GM19452 (cell line): ENCODE results near the gene RBM19.
A peak's percentile ranks its signal among the peaks of the same experiment; 100 is the strongest.
"Not testable (repeated sequence)": the region's sequence is repeated elsewhere in the genome, so short reads cannot be mapped to it uniquely, and the experiment has no call there.

Source experiments
- ATAC-seq: cut with Tn5 transposase; IDR thresholded peaks from one replicate; pipeline ENCODE4 v1.9.1; 2021; ENCODE audit not compliant: unreplicated experiment

Gene RBM19, protein sequence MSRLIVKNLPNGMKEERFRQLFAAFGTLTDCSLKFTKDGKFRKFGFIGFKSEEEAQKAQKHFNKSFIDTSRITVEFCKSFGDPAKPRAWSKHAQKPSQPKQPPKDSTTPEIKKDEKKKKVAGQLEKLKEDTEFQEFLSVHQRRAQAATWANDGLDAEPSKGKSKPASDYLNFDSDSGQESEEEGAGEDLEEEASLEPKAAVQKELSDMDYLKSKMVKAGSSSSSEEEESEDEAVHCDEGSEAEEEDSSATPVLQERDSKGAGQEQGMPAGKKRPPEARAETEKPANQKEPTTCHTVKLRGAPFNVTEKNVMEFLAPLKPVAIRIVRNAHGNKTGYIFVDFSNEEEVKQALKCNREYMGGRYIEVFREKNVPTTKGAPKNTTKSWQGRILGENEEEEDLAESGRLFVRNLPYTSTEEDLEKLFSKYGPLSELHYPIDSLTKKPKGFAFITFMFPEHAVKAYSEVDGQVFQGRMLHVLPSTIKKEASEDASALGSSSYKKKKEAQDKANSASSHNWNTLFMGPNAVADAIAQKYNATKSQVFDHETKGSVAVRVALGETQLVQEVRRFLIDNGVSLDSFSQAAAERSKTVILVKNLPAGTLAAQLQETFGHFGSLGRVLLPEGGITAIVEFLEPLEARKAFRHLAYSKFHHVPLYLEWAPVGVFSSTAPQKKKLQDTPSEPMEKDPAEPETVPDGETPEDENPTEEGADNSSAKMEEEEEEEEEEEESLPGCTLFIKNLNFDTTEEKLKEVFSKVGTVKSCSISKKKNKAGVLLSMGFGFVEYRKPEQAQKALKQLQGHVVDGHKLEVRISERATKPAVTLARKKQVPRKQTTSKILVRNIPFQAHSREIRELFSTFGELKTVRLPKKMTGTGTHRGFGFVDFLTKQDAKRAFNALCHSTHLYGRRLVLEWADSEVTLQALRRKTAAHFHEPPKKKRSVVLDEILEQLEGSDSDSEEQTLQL

DNA sequence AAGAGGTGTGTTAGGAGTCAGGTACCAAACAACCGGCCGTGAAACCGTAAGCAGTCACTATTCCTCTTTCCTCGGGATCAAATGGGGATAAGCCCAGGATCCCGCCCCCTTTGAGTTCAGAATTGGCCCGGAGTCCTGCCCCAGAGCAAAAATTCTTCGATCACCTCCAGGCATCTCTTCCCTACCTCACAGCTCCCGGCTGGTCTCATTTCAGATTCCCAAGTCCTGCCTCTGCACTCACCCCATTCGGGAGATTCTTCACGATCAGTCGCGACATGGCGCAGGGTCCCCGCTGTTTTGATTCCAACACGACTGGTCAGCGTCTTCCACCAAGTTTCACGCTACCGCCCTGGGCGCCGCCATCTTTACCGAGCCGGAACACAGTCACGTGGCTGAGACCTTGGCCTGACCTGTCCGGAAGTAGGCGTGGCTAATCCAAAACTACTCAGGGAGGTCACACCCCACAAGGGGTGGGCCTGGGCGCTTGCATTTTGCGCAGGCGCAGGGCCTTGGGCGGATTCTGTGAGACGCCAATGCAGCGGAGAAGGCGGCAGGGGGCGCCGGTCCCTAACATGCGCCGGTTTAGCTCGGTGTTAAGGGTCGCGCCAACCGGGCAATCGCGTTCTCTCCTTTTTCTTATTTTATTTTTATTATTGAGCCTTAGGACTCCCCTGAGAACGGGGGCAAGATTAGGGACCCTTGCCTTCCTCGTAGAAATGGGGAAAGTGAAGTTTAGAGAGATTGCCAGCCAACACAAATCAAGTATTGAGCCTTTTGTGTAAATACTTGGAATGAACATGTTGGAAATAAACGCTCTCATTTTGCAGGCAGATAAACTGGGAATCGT, at the start of gene RBM19:
TSS of gene RBM19 (minus strand) at position 375 of the 847 bp plus-strand sequence. CDS start at position 277, 98 bp downstream.
- peak; percentile 98 for ATAC-seq

DNA sequence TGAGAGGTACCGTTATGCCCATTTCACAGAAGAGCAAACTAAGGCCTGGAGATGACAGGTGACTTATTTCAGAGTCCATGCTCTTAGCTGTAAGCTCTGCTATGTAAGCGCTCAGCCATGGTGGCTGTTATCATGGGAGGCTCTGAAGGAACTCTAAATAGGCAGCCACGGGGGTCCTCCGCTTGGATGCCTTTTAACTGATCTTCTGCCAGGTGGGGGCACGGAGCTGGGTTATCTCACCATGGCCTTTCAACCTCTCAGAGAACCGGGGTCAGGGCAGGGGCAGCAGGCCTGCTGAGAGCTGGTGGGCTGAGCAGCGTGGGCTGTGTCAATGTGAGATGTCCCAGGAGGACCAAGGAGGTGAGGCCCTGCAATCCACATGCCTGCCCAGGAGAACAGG, 49.7 kb upstream of the RBM19 start:
- ATAC-seq = no peak

DNA sequence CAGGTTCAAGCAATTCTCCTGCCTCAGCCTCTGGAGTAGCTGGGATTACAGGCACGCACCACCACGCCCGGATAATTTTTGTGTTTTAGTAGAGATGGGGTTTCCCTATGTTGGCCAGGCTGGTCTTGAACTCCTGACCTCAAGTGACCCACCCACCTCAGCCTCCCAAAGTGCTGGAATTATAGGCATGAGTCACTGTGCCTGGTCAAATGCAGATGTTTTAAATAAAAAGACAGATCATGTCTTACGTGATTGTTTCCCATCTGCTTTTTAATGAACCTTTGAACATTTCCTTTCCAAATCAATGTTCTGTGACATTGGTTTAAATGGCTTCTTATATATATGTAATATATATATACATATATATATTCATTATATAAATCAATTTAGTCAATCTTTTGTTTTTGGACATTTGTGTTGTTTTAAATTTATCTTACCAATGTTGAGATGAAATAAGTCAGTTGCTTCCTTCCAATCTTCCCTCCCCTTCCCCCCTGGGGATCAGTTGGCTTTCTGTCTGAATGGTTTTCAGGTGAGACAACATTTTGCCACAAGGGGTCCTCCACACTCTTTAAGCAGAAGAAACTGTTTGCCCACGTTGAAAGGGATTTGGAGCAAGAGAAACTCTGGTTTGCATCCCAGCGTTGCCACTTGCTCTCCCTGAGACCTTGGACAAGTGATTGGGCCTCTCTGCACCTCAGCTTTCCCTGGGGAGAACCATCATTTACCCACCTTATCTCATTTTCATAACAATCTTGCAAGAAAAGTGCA, 47.6 kb upstream of the RBM19 start:
- ATAC-seq = no peak

DNA sequence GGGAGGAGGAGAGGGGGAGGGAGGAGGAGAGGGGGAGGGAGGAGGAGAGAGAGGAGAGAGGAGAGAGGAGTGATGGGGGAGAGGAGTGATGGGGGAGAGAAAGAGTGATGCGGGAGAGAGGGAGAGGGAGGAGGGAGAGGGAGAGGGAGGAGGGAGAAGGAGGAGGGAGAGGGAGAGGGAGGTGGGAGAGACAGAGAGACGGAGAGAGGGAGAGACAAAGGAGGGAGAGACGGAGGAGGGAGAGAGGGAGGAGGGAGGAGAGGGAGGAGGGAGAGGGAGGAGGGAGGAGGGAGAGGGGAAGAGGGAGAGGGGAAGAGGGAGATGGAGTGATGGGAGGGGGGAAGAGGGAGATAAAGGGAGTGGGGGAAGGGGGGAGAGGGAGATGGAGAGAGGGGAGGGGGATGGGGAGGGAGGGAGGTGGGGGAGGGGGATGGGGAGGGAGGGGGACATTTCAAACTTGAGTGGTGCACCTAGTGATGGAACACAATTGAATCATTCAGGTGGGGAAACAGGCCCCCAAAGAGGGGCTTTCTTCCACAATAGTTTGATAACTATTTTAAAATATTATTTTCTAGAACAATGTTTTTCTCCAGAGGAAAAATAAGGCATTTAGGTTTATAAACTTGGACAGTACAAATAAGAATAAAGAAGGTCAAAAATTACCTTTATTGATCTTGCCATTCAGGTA, 46.8 kb upstream of the RBM19 start:
- no peak for ATAC-seq

DNA sequence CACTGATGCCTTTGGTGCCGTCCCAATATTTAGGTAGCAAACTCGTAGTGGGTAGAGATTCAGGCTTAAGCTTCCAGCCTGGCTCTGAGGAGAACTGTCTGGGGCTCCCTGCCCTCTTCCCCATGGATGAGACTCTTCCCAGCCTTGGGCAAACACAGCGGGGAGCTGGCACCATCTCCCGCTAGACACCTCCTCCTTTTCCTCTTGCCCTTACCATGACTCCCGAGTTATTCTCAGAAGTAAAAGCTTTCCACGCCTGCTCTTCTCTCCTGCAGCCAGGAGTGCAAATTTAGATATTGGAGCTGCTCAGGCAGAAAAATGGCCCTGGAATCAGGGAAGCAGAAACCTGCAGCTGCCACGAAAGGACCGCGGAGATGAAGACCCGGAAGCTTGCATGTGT, 45.6 kb upstream of the RBM19 start:
- no peak for ATAC-seq

DNA sequence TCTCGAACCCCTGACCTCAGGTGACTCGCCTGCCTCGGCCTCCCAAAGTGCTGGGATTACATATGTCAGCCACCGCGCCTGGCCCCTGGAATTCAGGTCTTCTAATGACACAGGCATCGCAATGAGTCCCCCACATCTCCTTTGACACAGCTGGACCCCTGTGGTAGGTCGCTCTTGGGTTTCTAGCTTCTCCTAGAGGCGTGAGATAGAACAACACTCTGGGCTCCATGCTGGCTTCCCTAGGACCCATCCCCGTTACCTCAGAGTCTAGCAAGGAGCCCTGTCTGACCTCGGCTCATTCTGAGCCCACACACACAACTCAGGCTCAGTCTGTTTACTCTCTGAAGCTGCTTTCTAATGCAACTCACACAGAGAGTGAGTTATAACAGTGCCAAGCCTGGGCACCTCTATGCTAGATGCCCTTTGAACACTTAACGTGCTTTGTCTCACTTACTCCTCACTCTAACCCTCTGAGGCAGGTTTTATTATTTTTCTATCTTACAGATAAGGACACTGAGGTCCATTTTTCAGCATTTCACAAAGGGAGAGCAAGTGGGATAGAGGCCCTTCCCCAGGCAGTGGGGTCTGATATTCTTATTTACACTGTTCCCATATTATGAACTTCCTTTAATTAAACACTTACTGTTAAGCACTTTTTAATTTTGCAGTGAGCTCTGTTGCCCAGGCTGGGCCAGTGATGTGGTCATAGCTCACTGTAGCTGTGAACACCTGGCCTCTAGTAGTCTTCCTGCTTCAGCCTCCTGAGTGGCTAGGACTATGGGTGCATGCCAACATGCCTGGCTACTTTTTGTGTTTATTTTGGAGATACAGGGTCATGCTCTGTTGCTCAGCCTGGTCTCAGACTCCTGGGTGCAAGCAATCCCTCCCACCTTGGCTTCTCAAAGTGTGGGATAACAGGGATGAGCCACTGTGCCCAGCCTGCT, 40.6 kb upstream of the RBM19 start:
- no peak for ATAC-seq

DNA sequence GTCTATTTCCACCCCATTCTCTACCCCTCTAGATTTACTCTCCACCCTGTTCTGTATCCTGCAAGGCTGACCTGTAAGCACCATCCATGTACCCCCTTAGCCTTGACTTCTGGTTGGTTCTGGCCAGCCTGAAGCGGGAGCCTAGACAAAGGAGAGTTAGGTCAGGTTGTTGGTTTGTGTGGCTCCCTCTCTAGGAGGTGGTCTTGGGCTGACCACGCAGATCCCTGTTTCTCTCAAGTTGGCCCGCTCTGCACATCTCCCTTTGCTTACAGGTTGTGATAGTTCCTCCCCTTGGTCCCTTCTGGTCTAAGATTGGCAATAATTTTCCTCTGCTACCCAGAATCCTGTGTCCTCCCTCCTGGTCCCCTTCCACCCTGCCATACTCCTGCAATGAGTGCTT, 38.3 kb upstream of the RBM19 start:
- no peak for ATAC-seq

DNA sequence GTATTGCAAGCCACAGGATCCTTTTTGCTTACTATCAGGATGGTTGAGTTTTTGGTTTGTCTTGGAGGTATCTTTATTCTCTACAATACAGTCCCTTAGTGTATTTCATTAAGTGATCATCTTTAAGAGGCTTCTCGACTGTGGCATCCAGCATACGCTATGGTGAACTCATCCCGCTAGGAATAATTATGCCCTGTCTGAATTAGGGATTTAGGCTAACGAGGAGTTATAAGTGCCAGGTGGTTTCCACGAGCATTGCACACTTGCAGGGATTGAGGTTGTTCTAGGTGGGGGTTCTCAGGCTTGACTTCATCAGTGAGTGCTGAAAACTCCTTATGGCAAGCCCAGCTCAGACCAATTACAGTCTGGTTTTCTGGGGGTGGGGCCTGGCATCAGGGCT, 37.2 kb upstream of the RBM19 start:
- ATAC-seq = no peak

DNA sequence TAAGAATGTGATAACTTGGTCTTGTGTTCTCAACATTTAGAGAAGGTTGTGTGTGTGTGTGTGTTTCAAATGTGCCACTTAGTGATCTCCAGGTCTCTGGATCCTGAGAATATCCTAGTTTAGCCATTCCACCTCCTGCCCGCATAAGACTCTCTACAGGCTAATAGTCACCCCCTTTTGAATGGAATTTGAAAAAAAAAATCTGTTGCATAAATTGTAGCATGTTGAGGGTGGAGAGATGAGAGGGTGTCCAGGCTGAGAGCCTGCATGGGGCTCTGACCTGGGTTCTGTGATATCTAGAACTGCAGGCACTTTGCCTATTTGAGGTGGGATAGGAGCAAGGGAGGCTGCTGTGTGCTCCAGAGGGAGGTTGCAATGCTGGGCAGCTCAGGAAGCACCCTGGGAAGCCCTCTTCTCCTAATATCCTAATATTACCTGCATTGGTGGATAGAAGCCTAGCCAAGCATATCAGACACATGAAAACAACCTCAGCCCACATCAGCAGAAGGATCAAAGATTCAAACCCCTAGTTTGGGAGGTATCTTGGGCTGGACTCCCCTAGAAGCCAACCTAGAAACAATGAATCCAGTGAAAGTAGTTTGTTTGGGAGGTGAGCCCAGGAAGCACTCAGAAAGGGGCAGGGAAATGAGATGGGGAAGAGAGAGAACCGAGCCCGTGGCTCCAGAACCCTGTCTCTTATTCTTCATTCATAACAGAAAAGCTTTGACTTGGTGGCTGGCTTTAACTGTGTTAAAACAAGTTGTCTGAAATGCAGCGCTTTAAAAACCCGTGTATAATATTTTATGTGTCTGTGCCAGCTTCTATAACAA, 35.6 kb upstream of the RBM19 start:
- ATAC-seq = no peak

DNA sequence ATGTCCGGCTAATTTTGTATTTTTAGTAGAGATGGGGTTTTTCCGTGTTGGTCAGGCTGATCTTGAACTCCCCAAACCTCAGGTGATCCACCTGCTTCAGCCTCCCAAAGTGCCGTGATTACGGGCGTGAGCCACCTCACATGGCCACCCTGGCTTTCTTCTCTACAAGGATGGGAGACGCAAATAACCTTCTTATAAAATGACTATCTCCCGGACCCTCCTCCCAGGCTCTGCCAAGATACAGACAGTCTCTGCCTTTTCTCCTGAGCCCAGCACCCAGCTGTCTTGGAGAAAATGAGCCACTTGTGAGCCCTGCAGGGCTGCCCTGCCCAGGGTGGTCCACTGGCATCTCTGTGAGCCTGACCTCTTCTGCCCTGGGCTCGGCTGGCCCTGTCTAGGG, 34.7 kb upstream of the RBM19 start:
- ATAC-seq = no peak

DNA sequence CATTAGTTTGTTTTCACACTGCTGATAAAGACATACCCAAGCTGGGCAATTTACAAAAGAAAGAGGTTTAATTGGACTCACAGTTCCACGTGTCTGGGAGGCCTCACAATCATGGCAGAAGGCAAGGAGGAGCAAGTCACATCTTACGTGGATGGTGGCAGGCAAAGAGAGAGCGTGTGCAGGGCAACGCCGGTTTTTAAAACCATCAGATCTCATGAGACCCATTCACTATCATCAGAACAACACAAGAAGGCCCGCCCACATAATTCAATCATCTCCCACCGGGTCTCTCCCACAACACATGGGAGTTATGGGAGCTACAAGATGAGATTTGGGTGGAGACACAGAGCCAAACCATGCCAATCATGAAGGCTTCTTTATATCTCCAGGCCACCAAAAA, 34.1 kb upstream of the RBM19 start:
- not testable (repeated sequence) for ATAC-seq

DNA sequence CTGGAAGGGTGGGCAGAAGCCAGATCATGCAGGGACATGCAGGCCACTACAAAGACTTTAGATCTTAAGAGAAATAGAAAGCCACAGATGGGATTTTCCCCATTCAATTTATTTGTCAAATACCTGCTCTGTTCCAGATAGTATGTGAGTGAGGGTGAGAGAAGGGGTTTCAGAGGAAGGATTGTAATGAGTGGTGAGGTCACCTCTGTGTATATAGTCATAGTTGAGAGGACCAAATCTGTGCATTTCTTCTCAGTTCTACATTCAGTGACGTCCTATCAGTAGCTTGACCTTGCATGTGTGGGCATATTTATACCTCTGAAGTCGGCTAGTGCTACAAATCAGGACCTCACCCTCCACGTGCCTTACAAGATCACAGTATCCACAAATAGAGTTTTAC, 31.2 kb upstream of the RBM19 start:
- ATAC-seq = no peak

DNA sequence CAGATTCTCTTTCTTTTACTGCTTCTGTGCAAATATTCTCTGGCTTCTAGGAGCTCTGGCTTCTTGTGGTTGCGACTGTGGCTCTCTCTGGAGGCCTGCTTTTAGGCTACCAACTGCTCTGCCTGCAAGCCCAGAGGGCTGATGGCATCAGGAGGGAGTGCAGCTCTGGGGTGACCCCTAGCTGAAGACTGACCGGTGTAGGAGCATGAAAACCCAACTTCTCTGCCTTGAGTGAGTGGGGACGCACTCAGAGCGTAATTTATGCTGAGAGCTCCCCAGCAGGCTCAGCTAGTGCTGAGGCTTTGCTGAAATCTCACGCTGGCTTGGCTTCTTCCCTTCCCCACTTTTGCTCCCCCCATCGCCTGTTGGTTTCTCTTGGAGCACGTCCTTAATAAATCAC, 29.9 kb upstream of the RBM19 start:
- ATAC-seq = no peak

DNA sequence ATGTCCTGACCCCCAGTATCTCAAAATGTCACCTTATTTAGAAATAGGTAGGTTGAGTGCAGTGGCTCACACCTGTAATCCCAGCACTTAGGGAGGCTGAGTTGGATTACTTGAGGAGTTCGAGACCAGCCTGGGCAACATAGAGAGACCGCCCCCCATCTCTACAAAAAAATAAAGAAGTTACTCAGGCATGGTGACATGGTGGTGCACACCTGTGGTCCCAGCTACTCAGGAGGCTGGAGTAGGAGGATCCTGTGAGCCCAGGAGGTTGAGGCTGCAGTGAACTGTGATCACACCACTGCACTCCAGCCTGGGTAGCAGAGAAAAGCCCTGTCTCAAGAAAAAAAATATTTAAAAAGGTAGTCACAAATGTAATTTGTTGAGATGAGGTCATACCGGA, 27.9 kb upstream of the RBM19 start:
- ATAC-seq = no peak

DNA sequence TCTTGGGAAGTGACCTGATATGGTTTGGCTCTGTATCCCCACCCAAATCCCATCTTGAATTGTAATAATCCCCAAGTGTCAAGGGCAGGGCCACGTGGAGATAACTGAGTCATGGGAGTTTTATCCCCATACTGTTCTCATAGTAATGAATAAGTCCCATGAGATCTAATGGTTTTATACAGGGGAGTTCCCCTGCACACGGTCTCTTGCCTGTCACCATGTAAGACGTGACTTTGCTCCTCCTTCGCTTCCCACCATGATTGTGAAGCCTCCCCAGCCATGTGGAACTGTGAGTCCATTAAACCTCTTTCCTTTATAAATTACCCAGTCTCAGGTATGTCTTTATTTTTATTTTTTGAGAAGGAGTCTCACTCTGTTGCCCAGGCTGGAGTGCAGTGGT, 26.6 kb upstream of the RBM19 start:
- not testable (repeated sequence) for ATAC-seq

DNA sequence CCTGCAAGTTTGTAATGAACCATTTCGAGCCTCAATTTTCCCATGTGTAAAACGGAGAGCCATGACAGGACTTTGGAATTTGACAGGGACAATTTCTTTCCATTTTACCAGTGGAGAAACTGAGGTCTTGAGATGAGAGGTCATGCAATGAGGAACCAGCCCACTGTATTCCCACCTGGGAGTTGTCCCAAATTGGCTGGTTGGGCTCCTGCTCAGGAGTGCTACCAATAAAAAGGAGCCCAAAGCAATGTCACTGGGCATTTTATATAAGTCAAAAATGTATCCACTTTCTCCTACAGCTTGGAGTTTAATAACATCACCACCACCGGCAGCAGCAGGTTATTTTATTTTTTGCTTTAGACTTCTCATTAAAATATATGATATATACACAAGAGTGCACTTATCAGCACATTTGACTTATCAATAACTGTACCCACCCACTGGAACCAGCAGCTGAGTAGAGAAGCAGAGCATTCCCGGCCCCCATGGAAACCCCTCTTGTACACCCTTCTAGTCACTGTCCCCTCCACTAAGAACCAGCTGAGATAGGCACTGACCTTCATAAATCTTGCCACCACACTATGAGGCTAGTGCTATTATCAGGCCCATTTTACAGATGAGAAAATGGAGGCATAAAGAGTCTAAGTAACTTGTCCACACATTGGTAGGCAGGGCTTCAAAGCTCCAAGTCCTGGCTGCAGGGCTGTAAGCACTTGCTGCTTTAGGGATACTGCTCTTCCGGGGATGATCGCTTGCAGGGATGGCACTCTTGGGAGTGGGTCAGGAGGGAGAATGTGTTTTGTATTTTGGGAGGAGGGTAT, 25.3 kb upstream of the RBM19 start:
- no peak for ATAC-seq
